Measurements from ENCODE around the gene SRC. TPM values are rescaled to one million over a fixed set of nuclear protein-coding genes. Genes with fewer than 3 reads are reported as not detected.

SRC gene
- total RNA-seq, 2 donors from 2014 or later, result 102 to 123 TPM

DNA sequence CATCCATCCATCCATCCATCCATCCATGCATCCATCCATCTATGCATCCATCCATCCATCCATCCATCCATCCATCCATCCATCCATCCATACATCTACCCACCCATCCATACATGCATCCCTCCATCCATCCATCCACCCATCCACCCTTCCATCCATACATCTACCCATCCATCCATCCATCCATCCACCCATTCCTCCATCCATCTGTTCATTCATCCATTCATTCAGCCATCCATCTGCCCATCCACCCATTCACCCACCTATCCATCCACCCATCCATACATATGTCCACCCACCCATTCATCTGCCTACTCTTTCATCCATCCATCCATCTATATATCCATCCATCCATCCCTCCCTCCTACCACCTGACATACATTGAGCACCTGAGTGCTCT lies 104.4 kb downstream of the SRC start:
- no peak overlapping the region for H3K27ac ChIP-seq
- intact Hi-C loops (cut with DNase I), result no loop called here

DNA sequence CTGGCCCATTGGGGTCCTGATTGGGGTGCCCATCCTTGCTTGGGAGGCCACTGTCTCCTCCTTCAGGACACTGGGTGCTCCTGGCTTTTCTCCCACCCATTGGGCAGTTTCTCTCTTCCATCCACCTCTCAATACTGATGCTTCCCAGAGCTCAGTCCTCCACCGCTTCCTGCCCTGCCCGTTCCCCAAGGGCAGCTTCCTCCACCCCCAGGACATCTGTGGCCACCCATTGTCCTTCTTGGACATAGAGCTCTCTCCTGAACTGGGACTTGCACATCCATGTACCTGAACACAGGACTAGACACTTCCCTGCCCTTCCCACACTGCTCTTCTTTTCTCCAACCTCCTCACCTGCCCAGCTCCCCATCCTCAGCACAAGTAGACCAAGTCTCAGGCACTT lies 105.7 kb downstream of the SRC start:
- H3K27me3 ChIP-seq, result no peaks in the 10 kb centered on the region
- H3K9me3 ChIP-seq, result no peaks in the 10 kb centered on the region
- intact Hi-C loops (cut with DNase I), result no loop called here
- no peak overlapping the region for H3K4me3 ChIP-seq
- H3K9ac ChIP-seq (ENCODE audit: low read depth in 2 of 2, low read length in 2 of 2), result no peak overlapping the region
- no peaks in the 10 kb centered on the region for H3K4me1 ChIP-seq
- H3K27ac ChIP-seq, result no peak overlapping the region
- H3K36me3 ChIP-seq, result no peaks in the 10 kb centered on the region
- TF ChIP-seq, protein P1, sequence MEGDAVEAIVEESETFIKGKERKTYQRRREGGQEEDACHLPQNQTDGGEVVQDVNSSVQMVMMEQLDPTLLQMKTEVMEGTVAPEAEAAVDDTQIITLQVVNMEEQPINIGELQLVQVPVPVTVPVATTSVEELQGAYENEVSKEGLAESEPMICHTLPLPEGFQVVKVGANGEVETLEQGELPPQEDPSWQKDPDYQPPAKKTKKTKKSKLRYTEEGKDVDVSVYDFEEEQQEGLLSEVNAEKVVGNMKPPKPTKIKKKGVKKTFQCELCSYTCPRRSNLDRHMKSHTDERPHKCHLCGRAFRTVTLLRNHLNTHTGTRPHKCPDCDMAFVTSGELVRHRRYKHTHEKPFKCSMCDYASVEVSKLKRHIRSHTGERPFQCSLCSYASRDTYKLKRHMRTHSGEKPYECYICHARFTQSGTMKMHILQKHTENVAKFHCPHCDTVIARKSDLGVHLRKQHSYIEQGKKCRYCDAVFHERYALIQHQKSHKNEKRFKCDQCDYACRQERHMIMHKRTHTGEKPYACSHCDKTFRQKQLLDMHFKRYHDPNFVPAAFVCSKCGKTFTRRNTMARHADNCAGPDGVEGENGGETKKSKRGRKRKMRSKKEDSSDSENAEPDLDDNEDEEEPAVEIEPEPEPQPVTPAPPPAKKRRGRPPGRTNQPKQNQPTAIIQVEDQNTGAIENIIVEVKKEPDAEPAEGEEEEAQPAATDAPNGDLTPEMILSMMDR (IDR thresholded peaks at IDR 0.05), result no peak
- DNase-seq, result no peak

More for the DNA sequence above, 104.4 kb downstream of the SRC start:
- Histone ChIP-seq H3K9ac (ENCODE audit: low read depth in 2 of 2, low read length in 2 of 2) (no peak overlapping the region), H3K36me3 (no peaks in the 10 kb centered on the region), H3K4me1 (no peaks in the 10 kb centered on the region), H3K27me3 (no peaks in the 10 kb centered on the region), H3K4me3 (no peak overlapping the region), H3K9me3 (no peaks in the 10 kb centered on the region)
- no peak for DNase-seq
- TF ChIP-seq, protein P1 (IDR thresholded peaks at IDR 0.05), result no peak

DNA sequence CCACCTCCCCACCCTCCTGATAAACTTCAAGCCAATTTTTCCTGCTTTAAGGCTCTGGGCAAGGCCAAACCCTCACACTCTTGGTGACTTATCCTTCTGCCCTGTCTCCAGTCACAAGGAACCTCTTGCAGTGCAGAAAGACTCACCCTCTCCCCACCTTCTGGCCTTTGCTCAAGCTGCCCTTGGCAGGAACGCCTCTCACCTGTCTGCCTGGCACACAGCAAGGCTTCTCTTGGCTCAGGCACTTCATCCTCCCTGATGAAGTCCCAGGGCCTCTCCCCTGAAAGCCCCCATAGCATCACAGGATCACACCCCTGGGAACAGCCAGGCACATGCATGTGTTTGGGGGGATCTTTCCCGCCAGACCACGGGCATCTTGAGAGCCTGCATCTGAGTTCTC lies 106.3 kb downstream of the SRC start:
- TF ChIP-seq, protein P1 (IDR thresholded peaks at IDR 0.05), result no peak
- DNase-seq, result no peak
- intact Hi-C loops (cut with DNase I), result no loop called here

DNA sequence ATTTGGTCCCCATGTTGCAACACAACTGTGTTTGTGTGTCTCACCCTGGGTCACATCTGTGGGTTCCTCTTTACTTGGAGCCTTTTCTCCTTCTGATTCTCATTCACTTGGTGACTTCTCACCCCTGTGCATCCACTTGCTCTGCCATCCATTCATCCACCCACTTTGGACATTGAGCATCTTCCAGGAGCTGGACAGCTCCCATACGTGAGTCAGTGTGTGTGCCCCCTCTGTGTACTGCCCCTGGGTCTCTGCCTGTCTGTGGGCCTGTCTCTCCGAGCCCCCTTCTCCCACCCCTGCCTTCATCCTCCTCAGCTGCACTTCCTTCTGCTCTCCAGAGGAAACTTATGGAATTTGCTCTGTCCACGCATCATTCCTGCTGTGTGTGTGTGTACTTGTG lies 107.3 kb downstream of the SRC start:
- Histone ChIP-seq H3K27ac (no peak overlapping the region), H3K4me3 (no peak overlapping the region), H3K4me1 (no peaks in the 10 kb centered on the region), H3K9me3 (no peaks in the 10 kb centered on the region), H3K27me3 (no peaks in the 10 kb centered on the region), H3K36me3 (no peaks in the 10 kb centered on the region), H3K9ac (ENCODE audit: low read depth in 2 of 2, low read length in 2 of 2) (no peak overlapping the region)
- intact Hi-C loops (cut with DNase I), result no loop called here
- TF ChIP-seq, protein P1 (IDR thresholded peaks at IDR 0.05), result no peak
- no peak for DNase-seq

More for the DNA sequence above, 106.3 kb downstream of the SRC start:
- H3K27ac ChIP-seq, result no peak overlapping the region
- H3K9me3 ChIP-seq, result no peaks in the 10 kb centered on the region
- H3K9ac ChIP-seq (ENCODE audit: low read depth in 2 of 2, low read length in 2 of 2), result no peak overlapping the region
- H3K4me1 ChIP-seq, result no peaks in the 10 kb centered on the region
- H3K36me3 ChIP-seq, result no peaks in the 10 kb centered on the region
- H3K4me3 ChIP-seq, result no peak overlapping the region
- H3K27me3 ChIP-seq, result no peaks in the 10 kb centered on the region

DNA sequence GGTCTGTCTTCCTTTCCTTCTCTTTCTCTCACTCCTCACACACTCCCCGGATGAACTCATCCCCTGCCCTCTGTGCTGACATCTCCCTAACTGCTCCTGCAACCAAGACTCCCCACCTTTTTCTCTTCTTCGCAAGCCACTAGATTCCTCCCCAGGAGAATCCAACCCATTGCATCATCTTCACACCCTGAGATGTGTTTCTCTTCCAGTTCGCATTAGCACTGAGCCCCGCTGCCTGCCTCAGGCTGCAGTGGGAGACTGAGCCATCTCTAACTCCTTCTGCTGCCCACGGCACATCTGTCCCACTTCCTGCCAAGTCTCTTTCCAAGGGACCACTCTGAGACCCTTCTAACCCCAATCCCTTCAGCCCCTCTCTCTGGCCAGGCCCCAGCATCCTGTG lies 107.9 kb downstream of the SRC start:
- DNase-seq, result no peak
- H3K4me1 ChIP-seq, result no peaks in the 10 kb centered on the region
- no peak overlapping the region for H3K9ac ChIP-seq (ENCODE audit: low read depth in 2 of 2, low read length in 2 of 2)
- TF ChIP-seq, protein P1 (IDR thresholded peaks at IDR 0.05), result no peak
- no peak overlapping the region for H3K27ac ChIP-seq
- H3K4me3 ChIP-seq, result no peak overlapping the region
- H3K36me3 ChIP-seq, result no peaks in the 10 kb centered on the region
- no peaks in the 10 kb centered on the region for H3K9me3 ChIP-seq
- intact Hi-C loops (cut with DNase I), result no loop called here
- H3K27me3 ChIP-seq, result no peaks in the 10 kb centered on the region

Measured in colonic mucosa (tissue), 4 donors.